Thoracic aorta (tissue), 2 donors: ENCODE measurements around the gene CAMK2B. TPM values are rescaled to one million over a fixed set of nuclear protein-coding genes. Genes with fewer than 3 reads are reported as not detected.

Source experiments
- ATAC-seq: fragments of 150-250 bp; one replicate; pipeline ENCODE4 v1.8.0; 2017; ENCODE audit warnings: low read depth; ENCODE audit not compliant: insufficient number of reproducible peaks, low FRiP score
- DNase-seq: peaks from one replicate; pipeline ENCODE4 v3.0.0-alpha.2; 2020; ENCODE audit warnings: low spot score
- H3K27ac ChIP-seq, 2 donors: fragments of 200-600 bp; sonication (generic); 1 replicate in 1 of 2; 2 replicates in 1 of 2; pipeline ENCODE4 v1.5.1; 2016; ENCODE audit warnings: mild to moderate bottlenecking in 2 of 2, moderate library complexity in 2 of 2
- H3K27me3 ChIP-seq: fragments of 200-600 bp; sonication (generic); replicated peaks from 2 replicates; pipeline ENCODE4 v1.6.0; 2016; ENCODE audit warnings: mild to moderate bottlenecking; ENCODE audit not compliant: insufficient read depth
- H3K36me3 ChIP-seq: fragments of 200-600 bp; sonication (generic); one replicate; pipeline ENCODE4 v1.5.1; 2016
- H3K4me1 ChIP-seq, 2 donors: fragments of 200-600 bp; sonication (generic); 1 replicate in 1 of 2; 2 replicates in 1 of 2; pipeline versions ENCODE4 v1.5.1 to v1.6.0; 2016; ENCODE audit warnings: low read depth in 2 of 2, mild to moderate bottlenecking in 1 of 2; ENCODE audit not compliant: control insufficient read depth in 1 of 2
- H3K4me3 ChIP-seq: fragments of 200-600 bp; sonication (generic); 2 replicates; pipeline ENCODE4 v1.5.1; 2016; ENCODE audit warnings: mild to moderate bottlenecking
- H3K9me3 ChIP-seq: fragments of 200-600 bp; sonication (generic); 2 replicates; pipeline ENCODE4 v1.5.1; 2016
- CTCF ChIP-seq: fragments of 200-600 bp; sonication (generic); IDR thresholded peaks from one replicate; pipeline ENCODE4 v1.5.1; 2019; ENCODE audit warnings: antibody characterized with exemption
- total RNA-seq, 2 donors: library from RNA; depleted of rRNA; stranded (reverse); fragments of >200 nt; gene quantifications; one replicate each; pipeline versions ENCODE4 v1.1.0 to v1.2.3, GENCODE V29; 2016

Gene CAMK2B
- total RNA-seq, 2 donors from 2014 or later = 1.5 to 2.8 TPM

GRCh38 chr7:44321796-44322195 lies 3.6 kb downstream of the CAMK2B start:
- Histone ChIP-seq H3K36me3 (no peaks in the 10 kb centered on the region), H3K27me3 (no peaks in the 10 kb centered on the region), H3K9me3 (no peaks in the 10 kb centered on the region), H3K4me3 (no peak overlapping the region), H3K27ac (no peak overlapping the region), H3K4me1 (peaks cover 0 to 7% of the 10 kb centered on the region in 2 donors)
- no peak for ATAC-seq
- TF ChIP-seq CTCF = no peak
- no peak for DNase-seq

GRCh38 chr7:44320794-44321371 lies 4.5 kb downstream of the CAMK2B start:
- Histone ChIP-seq H3K9me3 (no peaks in the 10 kb centered on the region), H3K4me1 (peaks cover 0 to 2% of the 10 kb centered on the region in 2 donors), H3K36me3 (no peaks in the 10 kb centered on the region), H3K27me3 (no peaks in the 10 kb centered on the region), H3K4me3 (no peak overlapping the region), H3K27ac (no peak overlapping the region)
- TF ChIP-seq CTCF = no peak
- no peak for DNase-seq
- ATAC-seq = no peak

- Histone ChIP-seq H3K4me3 (no peak overlapping the region), H3K36me3 (no peaks in the 10 kb centered on the region), H3K4me1 (no peaks in the 10 kb centered on the region), H3K27ac (no peak overlapping the region), H3K27me3 (no peaks in the 10 kb centered on the region), H3K9me3 (peaks cover 2% of the 10 kb centered on the region)
- no peak for TF ChIP-seq CTCF
- ATAC-seq (no peak), DNase-seq (no peak)
These were observed 5.3 kb downstream of the CAMK2B start for GRCh38 chr7:44320141-44320540.

GRCh38 chr7:44318332-44318731 lies 7.1 kb downstream of the CAMK2B start:
- no peak overlapping the region for H3K27ac ChIP-seq
- no peak for DNase-seq
- no peaks in the 10 kb centered on the region for H3K27me3 ChIP-seq
- TF ChIP-seq CTCF = no peak
- peaks cover 3% of the 10 kb centered on the region for H3K9me3 ChIP-seq
- no peak overlapping the region for H3K4me3 ChIP-seq
- H3K36me3 ChIP-seq = no peaks in the 10 kb centered on the region
- no peaks in the 10 kb centered on the region for H3K4me1 ChIP-seq
- ATAC-seq = no peak

GRCh38 chr7:44315301-44315903 lies 10.0 kb downstream of the CAMK2B start:
- no peaks in the 10 kb centered on the region for H3K4me1 ChIP-seq
- TF ChIP-seq CTCF = no peak
- H3K4me3 ChIP-seq = no peak overlapping the region
- no peak overlapping the region for H3K27ac ChIP-seq
- peaks cover 3% of the 10 kb centered on the region for H3K9me3 ChIP-seq
- no peaks in the 10 kb centered on the region for H3K36me3 ChIP-seq
- DNase-seq = no peak
- no peaks in the 10 kb centered on the region for H3K27me3 ChIP-seq
- no peak for ATAC-seq
